IMR-90 (cell line): ENCODE measurements around the gene TSGA10.
"Not testable (repeated sequence)": the region's sequence is repeated elsewhere in the genome, so short reads cannot be mapped to it uniquely, and the experiment has no call there.

Experiments
- BHLHE40 ChIP-seq: fragments of 150-350 bp; IDR thresholded peaks from 2 replicates; pipeline ENCODE4 v1.6.1; 2016; ENCODE audit warnings: mild to moderate bottlenecking, low read depth, low read length
- POLR2A ChIP-seq: IDR thresholded peaks from 2 replicates; pipeline ENCODE4 v1.6.1; 2012; ENCODE audit warnings: mild to moderate bottlenecking, low read depth, low read length
- RAD21 ChIP-seq: IDR thresholded peaks from 2 replicates; pipeline ENCODE4 v1.6.1; 2012; ENCODE audit warnings: low read length, improper control_type of control experiment
- RFX5 ChIP-seq: IDR thresholded peaks from 2 replicates; pipeline ENCODE4 v1.8.0; 2012; ENCODE audit warnings: low read depth, mild to moderate bottlenecking, low read length, moderate library complexity
- SMC3 ChIP-seq: fragments of 150-350 bp; IDR thresholded peaks from 2 replicates; pipeline ENCODE4 v1.6.1; 2016; ENCODE audit warnings: low read depth, mild to moderate bottlenecking, antibody characterized with exemption, low read length, moderate library complexity
- TF ChIP-seq, protein P1 (sequence below): fragments of 150-350 bp; IDR thresholded peaks from 2 replicates; pipeline ENCODE4 v1.6.1; 2016; ENCODE audit warnings: low read depth, mild to moderate bottlenecking, low read length, moderate library complexity, borderline replicate concordance
- TF ChIP-seq, protein P2 (sequence below): conservative IDR thresholded peaks from 2 replicates; pipeline ENCODE4 v1.5.1; 2012; ENCODE audit warnings: mild to moderate bottlenecking, low read depth, low read length, improper control_type of control experiment
- TF ChIP-seq, protein P3 (sequence below): fragments of 150-350 bp; IDR thresholded peaks from 2 replicates; pipeline ENCODE4 v1.6.1; 2017; ENCODE audit warnings: mild to moderate bottlenecking, antibody characterized with exemption, low read length, low read depth

DNA sequence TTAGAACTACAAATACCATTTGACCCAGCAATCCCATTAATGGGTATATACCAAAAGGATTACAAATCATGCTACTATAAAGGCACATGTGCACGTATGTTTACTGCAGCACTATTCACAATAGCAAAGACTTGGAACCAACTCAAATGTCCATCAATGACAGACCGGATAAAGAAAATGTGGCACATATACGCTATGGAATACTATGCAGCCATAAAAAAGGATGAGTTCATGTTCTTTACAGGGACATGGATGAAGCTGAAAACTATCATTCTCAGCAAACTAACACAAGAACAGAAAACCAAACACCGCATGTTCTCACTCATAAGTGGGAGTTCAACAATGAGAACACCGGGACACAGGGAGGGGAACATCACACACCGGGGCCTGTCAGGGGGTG lies 105.6 kb downstream of the TSGA10 start:
- TF ChIP-seq RFX5, RAD21, BHLHE40, SMC3, POLR2A: not testable (repeated sequence)
- TF ChIP-seq, protein P1, sequence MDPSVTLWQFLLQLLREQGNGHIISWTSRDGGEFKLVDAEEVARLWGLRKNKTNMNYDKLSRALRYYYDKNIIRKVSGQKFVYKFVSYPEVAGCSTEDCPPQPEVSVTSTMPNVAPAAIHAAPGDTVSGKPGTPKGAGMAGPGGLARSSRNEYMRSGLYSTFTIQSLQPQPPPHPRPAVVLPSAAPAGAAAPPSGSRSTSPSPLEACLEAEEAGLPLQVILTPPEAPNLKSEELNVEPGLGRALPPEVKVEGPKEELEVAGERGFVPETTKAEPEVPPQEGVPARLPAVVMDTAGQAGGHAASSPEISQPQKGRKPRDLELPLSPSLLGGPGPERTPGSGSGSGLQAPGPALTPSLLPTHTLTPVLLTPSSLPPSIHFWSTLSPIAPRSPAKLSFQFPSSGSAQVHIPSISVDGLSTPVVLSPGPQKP, result not testable (repeated sequence)
- TF ChIP-seq, protein P2, sequence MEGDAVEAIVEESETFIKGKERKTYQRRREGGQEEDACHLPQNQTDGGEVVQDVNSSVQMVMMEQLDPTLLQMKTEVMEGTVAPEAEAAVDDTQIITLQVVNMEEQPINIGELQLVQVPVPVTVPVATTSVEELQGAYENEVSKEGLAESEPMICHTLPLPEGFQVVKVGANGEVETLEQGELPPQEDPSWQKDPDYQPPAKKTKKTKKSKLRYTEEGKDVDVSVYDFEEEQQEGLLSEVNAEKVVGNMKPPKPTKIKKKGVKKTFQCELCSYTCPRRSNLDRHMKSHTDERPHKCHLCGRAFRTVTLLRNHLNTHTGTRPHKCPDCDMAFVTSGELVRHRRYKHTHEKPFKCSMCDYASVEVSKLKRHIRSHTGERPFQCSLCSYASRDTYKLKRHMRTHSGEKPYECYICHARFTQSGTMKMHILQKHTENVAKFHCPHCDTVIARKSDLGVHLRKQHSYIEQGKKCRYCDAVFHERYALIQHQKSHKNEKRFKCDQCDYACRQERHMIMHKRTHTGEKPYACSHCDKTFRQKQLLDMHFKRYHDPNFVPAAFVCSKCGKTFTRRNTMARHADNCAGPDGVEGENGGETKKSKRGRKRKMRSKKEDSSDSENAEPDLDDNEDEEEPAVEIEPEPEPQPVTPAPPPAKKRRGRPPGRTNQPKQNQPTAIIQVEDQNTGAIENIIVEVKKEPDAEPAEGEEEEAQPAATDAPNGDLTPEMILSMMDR, result not testable (repeated sequence)
- TF ChIP-seq, protein P3, sequence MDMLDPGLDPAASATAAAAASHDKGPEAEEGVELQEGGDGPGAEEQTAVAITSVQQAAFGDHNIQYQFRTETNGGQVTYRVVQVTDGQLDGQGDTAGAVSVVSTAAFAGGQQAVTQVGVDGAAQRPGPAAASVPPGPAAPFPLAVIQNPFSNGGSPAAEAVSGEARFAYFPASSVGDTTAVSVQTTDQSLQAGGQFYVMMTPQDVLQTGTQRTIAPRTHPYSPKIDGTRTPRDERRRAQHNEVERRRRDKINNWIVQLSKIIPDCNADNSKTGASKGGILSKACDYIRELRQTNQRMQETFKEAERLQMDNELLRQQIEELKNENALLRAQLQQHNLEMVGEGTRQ, result not testable (repeated sequence)
